SJSA1 (cell line): ENCODE measurements around the gene UBE3C. TPM values are rescaled to one million over a fixed set of nuclear protein-coding genes. Genes with fewer than 3 reads are reported as not detected.
"Not testable (repeated sequence)": the region's sequence is repeated elsewhere in the genome, so short reads cannot be mapped to it uniquely, and the experiment has no call there.

Experiments used
- DNase-seq, 2 experiments: peaks; one replicate each; pipeline ENCODE4 v3.0.0-alpha.2; 2015 to 2020; ENCODE audit warnings: low spot score in 2 of 2, low read depth in 1 of 2
- H3K27ac ChIP-seq: fragments of 250-450 bp; sonication (Bioruptor Pico); 2 replicates; pipeline ENCODE4 v1.5.1; 2020; ENCODE audit warnings: mild to moderate bottlenecking, moderate library complexity
- H3K27me3 ChIP-seq: fragments of 250-450 bp; sonication (Bioruptor Pico); replicated peaks from 2 replicates; pipeline ENCODE4 v1.5.1; 2020; ENCODE audit warnings: mild to moderate bottlenecking, moderate library complexity
- H3K36me3 ChIP-seq: fragments of 250-450 bp; sonication (Bioruptor Pico); 2 replicates; pipeline ENCODE4 v1.5.1; 2020; ENCODE audit warnings: mild to moderate bottlenecking
- H3K4me1 ChIP-seq: fragments of 250-450 bp; sonication (Bioruptor Pico); replicated peaks from 2 replicates; pipeline ENCODE4 v1.6.1; 2021; ENCODE audit warnings: mild to moderate bottlenecking
- H3K4me3 ChIP-seq: fragments of 250-450 bp; sonication (Bioruptor Pico); 2 replicates; pipeline ENCODE4 v1.5.1; 2020; ENCODE audit warnings: mild to moderate bottlenecking
- H3K9me3 ChIP-seq: fragments of 250-450 bp; sonication (Bioruptor Pico); replicated peaks from 2 replicates; pipeline ENCODE4 v1.5.1; 2020; ENCODE audit warnings: mild to moderate bottlenecking
- total RNA-seq: library from RNA; depleted of rRNA; stranded (reverse); fragments of >200 nt; shearing (Covaris generic); gene quantifications from 2 replicates; pipeline ENCODE4 v1.2.3, GENCODE V29; 2014

Gene UBE3C
- total RNA-seq, 1 experiment from 2014 or later = 134 TPM

GRCh38 chr7:157139111-157139809 lies 534 bp downstream of the UBE3C start:
- H3K36me3 ChIP-seq = peaks cover 42% of the 10 kb centered on the region
- DNase-seq = peak; percentile 23 to 46
- H3K4me1 ChIP-seq = peaks cover 19% of the 10 kb centered on the region

GRCh38 chr7:157139810-157140510 lies 1.2 kb downstream of the UBE3C start:
- no peaks in the 10 kb centered on the region for H3K9me3 ChIP-seq
- peak overlapping the region; percentile 63; the same call in 1 of the 2 replicates for H3K27ac ChIP-seq
- H3K36me3 ChIP-seq = peaks cover 46% of the 10 kb centered on the region
- DNase-seq = peak in 1 of 2 experiments; percentile 3
- H3K4me1 ChIP-seq = peaks cover 19% of the 10 kb centered on the region
- peak overlapping the region; percentile 96 for H3K4me3 ChIP-seq
- no peaks in the 10 kb centered on the region for H3K27me3 ChIP-seq

More at GRCh38 chr7:157139111-157139809, 534 bp downstream of the UBE3C start:
- Histone ChIP-seq H3K27ac (peak overlapping the region; percentile 63), H3K9me3 (no peaks in the 10 kb centered on the region), H3K4me3 (peak overlapping the region; percentile 96), H3K27me3 (no peaks in the 10 kb centered on the region)

- Histone ChIP-seq H3K36me3 (peaks cover 49% of the 10 kb centered on the region), H3K27ac (no peak overlapping the region), H3K27me3 (no peaks in the 10 kb centered on the region), H3K4me3 (peak overlapping the region; percentile 96), H3K4me1 (peaks cover 19% of the 10 kb centered on the region), H3K9me3 (no peaks in the 10 kb centered on the region)
- peak in 1 of 2 experiments; percentile 23 for DNase-seq
Observed at GRCh38 chr7:157140511-157140905, 1.8 kb downstream of the UBE3C start.

- Histone ChIP-seq H3K27me3 (no peaks in the 10 kb centered on the region), H3K4me1 (peaks cover 15% of the 10 kb centered on the region), H3K9me3 (no peaks in the 10 kb centered on the region), H3K4me3 (no peak overlapping the region), H3K36me3 (peaks cover 57% of the 10 kb centered on the region), H3K27ac (no peak overlapping the region)
- no peak for DNase-seq
Observed at GRCh38 chr7:157141525-157142060, 2.9 kb downstream of the UBE3C start.

- Histone ChIP-seq H3K4me3 (no peak overlapping the region), H3K4me1 (peaks cover 9% of the 10 kb centered on the region), H3K27ac (no peak overlapping the region), H3K27me3 (no peaks in the 10 kb centered on the region), H3K9me3 (no peaks in the 10 kb centered on the region), H3K36me3 (peaks cover 63% of the 10 kb centered on the region)
- no peak for DNase-seq
Observed at GRCh38 chr7:157143788-157144187, 5.1 kb downstream of the UBE3C start.

- Histone ChIP-seq H3K36me3 (peaks cover 41% of the 10 kb centered on the region), H3K4me3 (no peak overlapping the region), H3K27ac (no peak overlapping the region), H3K9me3 (no peaks in the 10 kb centered on the region), H3K4me1 (no peaks in the 10 kb centered on the region), H3K27me3 (no peaks in the 10 kb centered on the region)
- DNase-seq = no peak
Observed at GRCh38 chr7:157149317-157149716, 10.6 kb downstream of the UBE3C start.

- Histone ChIP-seq H3K4me1 (no peaks in the 10 kb centered on the region), H3K27ac (no peak overlapping the region), H3K9me3 (no peaks in the 10 kb centered on the region), H3K4me3 (no peak overlapping the region), H3K36me3 (peaks cover 30% of the 10 kb centered on the region), H3K27me3 (no peaks in the 10 kb centered on the region)
- no peak for DNase-seq
Observed at GRCh38 chr7:157150882-157151281, 12.2 kb downstream of the UBE3C start.

- H3K4me1 ChIP-seq = no peaks in the 10 kb centered on the region
- DNase-seq = no peak
- no peak overlapping the region for H3K27ac ChIP-seq
- H3K9me3 ChIP-seq = no peaks in the 10 kb centered on the region
- peaks cover 26% of the 10 kb centered on the region for H3K36me3 ChIP-seq
- H3K27me3 ChIP-seq = no peaks in the 10 kb centered on the region
- H3K4me3 ChIP-seq = no peak overlapping the region
Observed at GRCh38 chr7:157151626-157152339, 13.1 kb downstream of the UBE3C start.

- H3K36me3 ChIP-seq = peaks cover 23% of the 10 kb centered on the region
- no peak for DNase-seq
- no peak overlapping the region for H3K27ac ChIP-seq
- no peaks in the 10 kb centered on the region for H3K4me1 ChIP-seq
- no peaks in the 10 kb centered on the region for H3K27me3 ChIP-seq
- no peaks in the 10 kb centered on the region for H3K9me3 ChIP-seq
- H3K4me3 ChIP-seq = no peak overlapping the region
Observed at GRCh38 chr7:157152391-157152937, 13.7 kb downstream of the UBE3C start.

GRCh38 chr7:157153260-157153659 lies 14.5 kb downstream of the UBE3C start:
- peaks cover 19% of the 10 kb centered on the region for H3K36me3 ChIP-seq
- H3K9me3 ChIP-seq = no peaks in the 10 kb centered on the region
- no peaks in the 10 kb centered on the region for H3K27me3 ChIP-seq
- H3K4me3 ChIP-seq = no peak overlapping the region
- no peak for DNase-seq
- H3K27ac ChIP-seq = no peak overlapping the region
- no peaks in the 10 kb centered on the region for H3K4me1 ChIP-seq

GRCh38 chr7:157155959-157156358 lies 17.2 kb downstream of the UBE3C start:
- no peak for DNase-seq
- no peak overlapping the region for H3K4me3 ChIP-seq
- H3K9me3 ChIP-seq = no peaks in the 10 kb centered on the region
- H3K4me1 ChIP-seq = no peaks in the 10 kb centered on the region
- H3K36me3 ChIP-seq = peaks cover 10% of the 10 kb centered on the region
- H3K27ac ChIP-seq = no peak overlapping the region
- H3K27me3 ChIP-seq = no peaks in the 10 kb centered on the region

GRCh38 chr7:157158400-157158799 lies 19.7 kb downstream of the UBE3C start:
- DNase-seq = no peak
- peaks cover 5% of the 10 kb centered on the region for H3K36me3 ChIP-seq
- no peaks in the 10 kb centered on the region for H3K27me3 ChIP-seq
- no peaks in the 10 kb centered on the region for H3K9me3 ChIP-seq
- H3K27ac ChIP-seq = no peak overlapping the region
- H3K4me1 ChIP-seq = no peaks in the 10 kb centered on the region
- H3K4me3 ChIP-seq = no peak overlapping the region

- peaks cover 11% of the 10 kb centered on the region for H3K36me3 ChIP-seq
- H3K4me3 ChIP-seq, H3K27ac ChIP-seq, H3K4me1 ChIP-seq, H3K9me3 ChIP-seq, DNase-seq, H3K27me3 ChIP-seq: not testable (repeated sequence)
Observed at GRCh38 chr7:157159537-157159936, 20.8 kb downstream of the UBE3C start.
